ENCODE measurements around the gene ERVK3-1.
"Not testable (repeated sequence)": the region's sequence is repeated elsewhere in the genome, so short reads cannot be mapped to it uniquely, and the experiment has no call there.

DNA sequence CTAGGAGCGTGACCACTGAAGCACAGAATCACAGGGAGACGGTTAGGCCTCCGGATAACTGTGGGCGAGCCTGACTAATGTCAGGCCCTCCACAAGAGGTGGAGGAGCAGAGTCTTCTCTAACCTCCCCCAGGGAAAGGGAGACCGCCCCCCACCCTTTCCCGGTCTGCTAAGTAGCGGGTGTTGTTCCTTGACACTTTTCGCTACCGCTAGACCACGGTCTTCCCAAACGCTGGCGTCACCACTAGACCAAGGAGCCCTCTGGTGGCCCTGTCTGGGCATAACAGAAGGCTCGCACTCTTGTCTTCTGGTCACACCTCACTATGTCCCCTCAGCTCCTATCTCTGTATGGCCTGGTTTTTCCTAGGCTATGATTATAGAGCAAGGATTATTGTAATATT lies 5.5 kb downstream of the ERVK3-1 start:
- not testable (repeated sequence) for TF ChIP-seq TARDBP (IDR thresholded peaks at IDR 0.05); HDGF (IDR thresholded peaks at IDR 0.05; ENCODE audit: borderline replicate concordance); SP1 (IDR thresholded peaks at IDR 0.05); CTBP1 (IDR thresholded peaks at IDR 0.05; ENCODE audit: borderline replicate concordance); ELF4 (IDR thresholded peaks at IDR 0.05); NFRKB (IDR thresholded peaks at IDR 0.05)
- TF ChIP-seq, protein P1, sequence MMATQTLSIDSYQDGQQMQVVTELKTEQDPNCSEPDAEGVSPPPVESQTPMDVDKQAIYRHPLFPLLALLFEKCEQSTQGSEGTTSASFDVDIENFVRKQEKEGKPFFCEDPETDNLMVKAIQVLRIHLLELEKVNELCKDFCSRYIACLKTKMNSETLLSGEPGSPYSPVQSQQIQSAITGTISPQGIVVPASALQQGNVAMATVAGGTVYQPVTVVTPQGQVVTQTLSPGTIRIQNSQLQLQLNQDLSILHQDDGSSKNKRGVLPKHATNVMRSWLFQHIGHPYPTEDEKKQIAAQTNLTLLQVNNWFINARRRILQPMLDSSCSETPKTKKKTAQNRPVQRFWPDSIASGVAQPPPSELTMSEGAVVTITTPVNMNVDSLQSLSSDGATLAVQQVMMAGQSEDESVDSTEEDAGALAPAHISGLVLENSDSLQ (IDR thresholded peaks at IDR 0.05): not testable (repeated sequence)

Data from HEK293T (cell line).